HG02798 (cell line): ENCODE results near the gene HBQ1.
"Not testable (repeated sequence)": the region's sequence is repeated elsewhere in the genome, so short reads cannot be mapped to it uniquely, and the experiment has no call there.

Experiments
- ATAC-seq: cut with Tn5 transposase; IDR thresholded peaks from one replicate; pipeline ENCODE4 v1.9.1; 2021; ENCODE audit warnings: mild to moderate bottlenecking; ENCODE audit not compliant: unreplicated experiment, poor library complexity

HBQ1 gene

DNA sequence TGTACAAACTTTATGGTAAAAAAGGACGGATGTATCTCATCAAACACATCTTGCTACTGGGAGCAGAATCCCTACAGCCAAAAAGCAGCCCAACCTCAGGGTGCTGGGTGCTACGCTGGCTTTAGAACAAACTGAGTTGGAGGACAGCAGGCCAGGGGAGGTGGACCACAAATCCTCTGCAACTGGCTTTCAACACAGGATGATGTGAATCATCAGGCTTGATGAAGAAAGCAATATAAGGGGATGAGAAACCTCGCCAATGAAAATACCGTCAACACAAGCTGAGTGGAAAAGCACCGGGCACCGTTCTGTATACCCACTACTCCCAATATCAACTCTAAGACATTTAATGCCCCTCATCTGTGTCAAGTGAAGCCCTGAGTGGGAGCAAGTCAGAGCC is 14.3 kb downstream of the HBQ1 start:
- no peak for ATAC-seq

DNA sequence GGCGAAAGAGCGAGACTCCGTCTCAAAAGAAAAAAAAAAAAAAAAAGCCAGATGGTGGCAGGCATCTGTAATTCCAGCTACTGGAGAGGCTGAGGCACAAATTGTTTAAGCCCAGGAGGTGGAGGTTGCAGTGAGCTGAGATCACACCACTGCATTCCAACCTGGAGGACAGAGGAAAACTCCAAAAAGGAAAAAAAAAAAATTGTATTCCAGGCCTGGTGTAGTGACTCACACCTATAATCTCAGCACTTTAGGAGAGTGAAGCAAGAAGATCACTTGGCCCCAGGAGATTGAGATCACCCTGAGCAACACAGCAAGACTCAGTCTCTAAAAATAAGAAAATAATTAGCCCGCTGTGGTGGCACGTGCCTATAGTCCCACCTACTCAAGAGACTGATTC is 20.1 kb downstream of the HBQ1 start:
- ATAC-seq = no peak

DNA sequence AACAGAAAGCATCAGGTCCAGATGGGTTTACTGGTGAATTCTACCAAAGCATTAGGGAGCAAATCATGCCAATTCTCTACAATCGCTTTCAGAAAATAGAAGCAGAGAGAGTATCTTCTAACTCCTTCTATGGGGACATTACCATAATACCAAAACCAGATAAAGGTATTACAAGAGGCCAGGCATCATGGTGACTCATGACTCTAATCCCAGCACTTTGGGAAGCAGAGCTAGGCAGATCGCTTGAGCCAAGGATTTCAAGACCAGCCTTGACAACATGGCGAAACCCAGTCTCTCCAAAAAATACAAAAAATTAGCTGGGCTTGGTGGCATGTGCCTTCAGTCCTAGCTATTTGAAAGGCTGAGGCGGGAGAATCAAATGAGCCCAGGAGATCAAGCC is 23.0 kb downstream of the HBQ1 start:
- ATAC-seq = no peak

DNA sequence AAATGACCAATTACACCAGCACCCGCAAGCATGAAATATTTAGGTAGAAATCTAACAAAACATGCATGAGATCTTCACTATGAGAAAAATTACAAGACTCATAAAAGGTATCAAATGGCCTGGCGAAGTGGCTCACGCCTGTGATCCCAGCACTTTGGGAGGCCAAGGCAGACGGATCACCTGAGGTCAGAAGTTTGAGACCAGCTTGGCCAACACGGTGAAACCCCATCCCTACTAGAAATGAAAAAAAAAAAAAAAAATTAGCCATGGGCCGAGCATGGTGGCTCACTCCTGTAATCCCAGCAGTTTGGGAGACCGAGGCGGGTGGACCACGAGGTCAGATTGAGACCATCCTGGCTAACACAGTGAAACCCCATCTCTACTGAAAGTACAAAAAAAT is 23.8 kb downstream of the HBQ1 start:
- ATAC-seq = not testable (repeated sequence)

DNA sequence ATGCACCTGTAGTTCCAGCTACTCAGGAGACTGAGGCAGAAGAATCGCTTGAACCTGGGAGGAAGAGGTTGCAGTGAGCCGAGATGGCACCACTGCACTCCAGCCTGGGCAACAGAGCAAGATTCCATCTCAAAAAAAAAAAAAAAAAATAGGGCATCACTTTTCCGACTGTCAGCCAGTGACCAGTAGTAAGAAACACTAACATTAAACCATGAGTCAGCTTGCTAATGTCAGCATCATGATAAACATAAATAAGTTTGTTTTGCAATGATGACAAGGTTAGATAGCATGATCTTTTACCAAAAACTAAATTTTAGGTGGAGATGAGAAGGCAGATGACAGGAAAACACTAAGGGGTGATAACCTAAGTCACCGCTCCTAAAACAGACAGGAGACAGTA is 29.1 kb downstream of the HBQ1 start:
- ATAC-seq = not testable (repeated sequence)

DNA sequence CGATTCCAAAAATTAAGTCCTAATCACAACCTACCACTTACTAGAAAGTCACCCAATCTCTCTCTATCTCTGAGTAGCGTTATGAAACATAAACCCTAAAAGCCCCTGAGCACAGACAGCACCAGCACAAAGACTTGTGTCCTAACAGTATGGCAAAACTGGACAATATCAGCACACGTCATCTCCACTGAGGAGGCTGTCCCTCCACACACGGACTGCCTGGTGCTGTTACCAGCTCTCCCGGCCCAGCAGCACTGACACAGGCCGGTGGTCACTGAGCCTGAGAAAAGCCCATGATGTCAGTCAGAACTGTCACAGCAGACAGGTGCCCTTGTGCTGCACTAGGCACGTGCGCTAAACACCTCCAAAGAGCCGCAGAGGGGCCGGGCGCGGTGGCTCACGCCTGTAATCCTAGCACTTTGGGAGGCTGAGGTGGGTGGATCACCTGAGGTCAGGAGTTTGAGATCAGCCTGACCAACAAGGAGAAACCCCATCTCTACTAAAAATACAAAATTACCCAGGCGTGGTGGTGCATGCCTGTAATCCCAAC is 31.4 kb downstream of the HBQ1 start:
- not testable (repeated sequence) for ATAC-seq

DNA sequence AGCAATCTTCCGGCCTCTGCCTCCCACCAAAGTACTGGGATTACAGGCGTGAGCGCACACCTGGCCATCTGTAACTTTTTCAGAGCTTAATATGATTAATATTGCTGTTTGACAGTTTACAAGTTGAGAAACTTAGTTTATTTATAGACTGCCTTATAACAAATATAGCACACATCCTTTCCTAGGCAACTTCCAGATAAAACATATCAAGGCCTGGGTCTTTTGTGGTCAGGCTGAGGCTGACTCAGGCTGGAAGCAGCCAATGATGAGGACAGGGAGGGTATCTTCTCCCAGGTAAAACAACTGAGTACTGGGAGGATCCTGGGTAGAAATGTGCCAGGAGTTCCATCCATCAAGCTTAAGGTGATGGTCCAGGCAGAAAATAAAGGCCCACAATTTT is 32.7 kb downstream of the HBQ1 start:
- no peak for ATAC-seq

DNA sequence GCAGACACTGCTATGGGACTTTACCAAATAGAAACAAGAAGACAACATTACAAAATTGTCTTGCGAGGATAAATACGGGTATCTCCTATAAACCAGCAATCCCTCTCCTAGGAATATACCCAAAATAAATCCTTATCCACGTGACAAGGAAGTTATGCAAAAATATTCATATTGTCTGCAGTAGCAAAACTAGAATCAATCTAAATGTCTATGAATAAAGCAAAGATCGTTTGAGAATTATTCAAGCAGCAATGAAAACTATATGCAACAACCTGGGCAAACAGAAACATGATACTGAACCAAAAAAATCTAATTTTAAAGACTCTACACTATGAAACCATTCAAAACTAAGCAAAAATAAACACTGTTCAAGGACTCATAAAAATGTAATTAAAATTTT is 39.8 kb downstream of the HBQ1 start:
- ATAC-seq = no peak

DNA sequence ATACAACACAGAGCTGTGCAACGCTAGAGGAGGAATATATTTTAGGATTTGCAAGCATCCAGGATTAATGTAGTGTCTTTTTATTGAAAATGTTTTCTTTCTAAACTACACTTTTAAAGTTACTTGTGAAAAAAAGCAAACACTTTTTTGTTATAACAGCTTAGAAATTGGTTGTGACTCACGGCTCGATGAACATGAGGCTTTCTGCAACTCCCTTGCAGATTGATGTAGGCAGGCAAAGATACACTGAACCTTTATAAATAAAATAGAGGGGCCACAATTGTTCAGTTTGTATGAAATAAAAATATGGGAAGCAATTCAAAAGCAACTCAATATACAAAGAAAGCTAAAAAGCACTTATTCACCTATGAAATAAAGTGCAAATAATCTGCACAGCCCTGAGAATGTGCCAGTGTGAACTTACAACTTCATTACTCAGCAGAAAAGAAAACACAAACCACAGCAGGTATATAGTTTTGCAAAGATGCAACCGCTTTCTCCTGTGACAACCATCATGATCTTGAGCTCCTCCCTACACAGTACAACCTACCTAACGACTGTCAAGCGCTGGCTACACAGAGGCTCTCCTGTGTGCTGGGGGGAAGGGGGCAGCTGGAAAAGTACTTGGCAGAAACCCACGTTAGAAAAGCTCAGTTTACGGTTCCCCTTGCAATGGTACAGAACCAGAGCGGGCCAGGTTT is 48.0 kb downstream of the HBQ1 start:
- no peak for ATAC-seq

DNA sequence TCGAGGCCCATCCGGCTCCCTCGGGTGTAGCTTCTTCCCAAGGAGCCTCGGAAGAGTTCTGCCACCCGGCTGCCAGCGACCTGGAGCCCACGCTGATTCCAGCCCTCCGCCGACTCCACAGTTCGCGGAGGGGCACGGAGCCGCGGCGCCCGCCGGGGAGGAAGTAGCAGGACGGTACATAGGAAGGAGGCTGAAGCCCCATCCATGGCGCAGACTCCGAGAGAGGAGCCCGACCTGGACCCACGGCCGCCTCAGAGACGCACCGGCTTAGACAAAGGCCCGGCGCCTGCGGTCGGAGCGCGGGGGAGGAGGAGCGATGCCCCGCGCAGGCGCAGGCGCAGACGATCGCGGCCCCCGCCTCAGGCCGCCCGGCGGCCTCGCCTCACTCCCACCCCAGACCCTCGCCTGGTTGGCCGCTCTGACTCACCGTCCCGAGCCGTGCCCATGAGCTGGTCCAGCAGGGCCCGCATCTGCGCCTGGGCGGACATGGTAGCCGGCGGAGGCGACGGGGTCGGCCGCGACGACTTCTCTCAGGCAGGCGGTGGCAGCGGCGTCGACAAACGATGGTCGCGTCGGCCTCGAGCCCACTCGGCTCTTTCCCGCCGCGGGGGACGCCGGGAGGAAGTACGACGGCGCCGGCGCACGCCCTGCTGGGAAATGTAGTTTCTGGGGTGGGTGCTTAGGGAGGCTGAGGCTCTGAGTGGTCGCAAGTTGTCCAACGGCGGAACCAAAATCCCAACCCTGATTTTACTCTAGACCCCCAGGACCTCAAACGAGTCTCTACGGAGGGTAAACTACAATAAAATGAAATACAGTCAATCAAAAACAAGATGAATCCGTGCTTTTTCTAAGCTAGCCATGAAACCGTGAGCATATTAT is 48.8 kb downstream of the HBQ1 start, which contains the start of gene LUC7L:
LUC7L (minus strand) TSS at position 598 of the 879 bp plus-strand sequence; CDS start at position 488, 110 bp downstream.
- ATAC-seq = peak; percentile 87

DNA sequence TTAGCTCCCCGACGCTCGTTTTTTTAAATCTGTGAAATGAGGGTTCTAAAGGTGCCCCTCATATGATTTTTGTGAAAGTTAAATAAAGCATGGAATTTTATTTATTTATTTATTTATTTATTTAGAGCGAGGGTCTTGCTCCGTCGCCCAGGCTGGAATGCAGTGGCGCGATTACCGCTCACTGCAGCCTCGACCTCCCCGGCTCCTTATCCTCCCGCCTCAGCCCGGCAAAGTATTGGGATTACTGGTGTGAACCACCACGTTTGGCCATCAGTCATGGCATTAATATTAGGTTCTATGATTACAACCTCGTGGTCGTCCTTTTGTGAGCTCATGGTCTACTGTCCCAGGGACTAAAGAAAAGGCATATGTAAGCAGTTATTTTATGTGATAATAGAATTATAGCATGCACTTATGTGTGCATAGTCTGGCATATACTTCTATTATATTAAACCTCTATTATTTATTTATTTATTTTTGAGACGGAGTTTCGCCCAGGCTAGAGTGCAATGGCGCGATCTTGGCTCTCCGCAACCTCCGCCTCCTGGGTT is 49.5 kb downstream of the HBQ1 start:
- ATAC-seq = no peak

DNA sequence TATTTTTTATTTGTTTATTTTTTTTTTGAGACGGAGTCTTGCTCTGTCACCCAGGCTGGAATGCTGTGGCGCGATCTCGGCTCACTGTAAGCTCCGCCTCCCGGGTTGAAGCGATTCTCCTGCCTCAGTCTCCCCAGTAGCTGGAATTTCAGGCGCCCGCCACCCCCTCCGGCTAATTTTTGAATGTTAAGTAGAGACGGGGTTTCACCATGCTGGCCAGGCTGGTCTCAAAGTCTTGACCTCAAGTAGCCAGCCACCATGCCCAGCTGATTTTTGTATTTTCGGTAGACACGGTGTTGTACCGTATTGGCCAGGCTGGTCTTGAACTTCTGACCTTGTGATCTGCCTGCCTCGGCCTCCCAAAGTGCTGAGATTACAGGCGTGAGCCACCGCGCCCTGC is 50.1 kb downstream of the HBQ1 start:
- not testable (repeated sequence) for ATAC-seq
